Measurements from ENCODE around the gene ARVCF.
A peak's percentile ranks its signal among the peaks of the same experiment; 100 is the strongest.

Gene ARVCF

DNA sequence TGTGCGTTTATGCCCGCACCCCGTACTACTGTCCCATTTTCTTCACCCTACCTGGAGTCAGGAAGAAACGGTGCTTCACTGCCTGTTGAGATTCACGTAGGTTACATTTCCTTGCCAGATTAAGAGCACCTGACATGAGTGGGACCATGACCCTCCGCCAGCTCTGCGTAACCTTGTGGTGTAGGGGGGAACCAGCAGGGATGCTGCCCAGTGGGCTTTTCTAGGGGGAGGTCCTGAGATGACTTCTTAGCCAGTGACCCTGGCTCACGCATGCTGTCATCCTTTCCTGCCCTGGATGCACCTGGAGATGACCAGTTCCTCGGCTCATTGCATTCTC lies 967 bp upstream of the ARVCF start:
- DNase-seq (ENCODE audit: low spot score): no peak

DNA sequence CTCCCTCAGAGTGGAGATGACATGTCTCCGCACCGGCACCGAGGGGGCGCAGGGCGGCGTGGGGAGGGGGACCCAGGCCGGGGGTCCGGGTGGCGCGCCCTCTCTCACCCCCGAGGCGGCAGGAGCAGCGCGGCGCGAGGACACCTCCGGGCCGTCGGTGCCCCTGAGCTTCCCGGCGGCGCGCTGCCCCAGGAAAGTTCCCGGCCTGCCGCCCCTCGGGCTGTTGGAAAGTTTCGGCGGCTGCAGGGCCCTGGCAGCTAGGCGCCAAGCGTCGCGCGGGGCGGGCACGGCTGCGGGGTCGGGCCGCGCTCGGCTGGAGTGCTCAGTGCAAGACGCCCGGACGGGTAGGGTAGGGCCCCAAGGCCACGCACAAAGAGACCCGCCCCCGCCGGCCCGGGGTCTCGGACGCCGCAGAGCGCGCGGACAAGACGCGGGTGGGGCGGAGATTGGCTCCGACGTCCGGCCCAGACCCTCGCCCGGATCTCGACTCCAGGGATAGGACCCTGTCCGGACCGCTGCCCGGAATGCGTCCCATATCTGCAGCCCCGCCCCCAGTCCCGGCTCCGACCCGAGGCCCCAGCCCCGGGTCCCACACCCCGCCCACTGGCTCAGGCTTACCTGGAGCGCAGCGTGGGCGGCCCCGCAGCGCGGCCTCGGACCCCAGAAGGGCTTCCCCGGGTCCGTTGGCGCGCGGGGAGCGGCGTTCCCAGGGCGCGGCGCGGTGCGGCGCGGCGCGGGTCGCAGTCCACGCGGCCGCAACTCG lies 471 bp downstream of the ARVCF start:
- peak; percentile 36 for DNase-seq (ENCODE audit: low spot score)

DNA sequence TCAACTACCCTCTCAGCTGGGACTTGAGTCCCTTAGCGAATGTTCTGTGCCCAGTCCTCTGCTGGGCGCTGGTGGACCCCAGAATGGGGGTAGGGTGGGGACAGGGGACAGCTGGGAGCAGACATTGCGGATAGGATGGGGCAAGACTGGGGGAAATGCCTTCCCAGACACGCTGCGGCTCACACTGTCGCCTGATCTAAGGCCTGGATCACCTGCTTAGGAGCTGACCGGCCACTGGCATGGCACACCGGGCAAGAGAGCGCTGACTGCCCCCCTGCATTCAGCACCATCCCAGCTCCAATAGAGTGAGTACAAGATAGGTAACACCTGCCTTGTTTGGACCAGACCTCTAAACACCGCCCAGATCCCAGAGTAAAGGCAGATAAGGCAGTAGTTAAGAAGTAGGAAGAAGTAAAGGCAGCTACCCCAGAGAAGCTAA lies 1.4 kb downstream of the ARVCF start:
- DNase-seq (ENCODE audit: low spot score): no peak

DNA sequence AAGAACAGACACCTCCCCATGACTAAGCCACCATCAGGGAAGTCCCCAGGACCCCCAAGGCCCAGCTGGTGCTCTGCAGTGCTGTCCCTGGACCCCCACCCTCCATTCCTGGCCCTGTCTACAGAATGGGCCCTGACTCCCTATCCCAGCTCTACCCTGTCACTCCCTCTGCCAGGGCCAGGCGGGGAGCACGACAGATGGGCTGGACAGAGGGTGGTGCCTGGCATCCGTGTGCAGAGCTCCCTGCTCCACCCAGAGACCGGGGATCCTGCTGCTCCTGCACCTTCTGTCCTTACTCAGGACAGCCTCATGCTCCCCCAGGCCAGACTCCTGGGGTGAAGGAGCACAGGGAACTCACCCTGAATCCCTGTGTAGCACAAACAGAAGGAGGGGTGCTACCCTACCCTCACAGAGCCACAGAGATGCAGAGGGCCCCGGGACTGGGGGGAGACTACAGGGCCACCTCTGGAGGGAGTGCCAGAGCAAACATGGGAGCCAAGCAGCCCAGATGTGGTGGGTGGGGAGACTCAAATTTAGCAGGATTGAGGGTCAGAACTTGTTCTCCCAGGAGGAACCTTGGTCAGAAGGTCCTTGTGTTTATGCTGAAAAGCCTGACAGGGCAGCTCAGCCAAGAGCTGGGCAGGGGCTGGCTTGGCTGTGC lies 2.0 kb downstream of the ARVCF start:
- DNase-seq (ENCODE audit: low spot score): no peak

DNA sequence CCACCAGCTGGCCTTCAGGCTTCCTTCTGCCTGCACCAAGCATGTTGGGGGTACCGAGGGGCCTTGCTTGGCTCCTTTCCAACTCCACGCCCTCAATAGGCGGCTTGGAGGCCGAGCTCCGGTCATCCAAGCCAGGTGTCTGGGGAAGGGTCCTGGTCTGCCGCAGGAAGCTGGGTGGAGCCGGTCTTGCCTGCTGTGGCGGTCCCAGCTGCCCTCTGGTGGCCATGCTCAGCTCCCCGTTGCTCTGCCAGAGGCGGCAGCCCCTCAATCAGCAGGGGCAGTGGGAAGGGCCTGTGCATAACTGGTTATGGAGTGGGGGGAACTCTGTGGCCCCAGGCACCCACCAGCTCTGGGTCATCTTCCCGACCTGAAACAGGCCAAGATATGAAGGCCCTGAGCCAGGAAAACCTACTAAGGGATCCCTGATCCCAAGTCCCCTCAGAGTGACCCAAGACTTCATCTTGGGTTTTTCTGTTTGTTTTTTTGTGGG lies 3.2 kb downstream of the ARVCF start:
- no peak for DNase-seq (ENCODE audit: low spot score)

DNA sequence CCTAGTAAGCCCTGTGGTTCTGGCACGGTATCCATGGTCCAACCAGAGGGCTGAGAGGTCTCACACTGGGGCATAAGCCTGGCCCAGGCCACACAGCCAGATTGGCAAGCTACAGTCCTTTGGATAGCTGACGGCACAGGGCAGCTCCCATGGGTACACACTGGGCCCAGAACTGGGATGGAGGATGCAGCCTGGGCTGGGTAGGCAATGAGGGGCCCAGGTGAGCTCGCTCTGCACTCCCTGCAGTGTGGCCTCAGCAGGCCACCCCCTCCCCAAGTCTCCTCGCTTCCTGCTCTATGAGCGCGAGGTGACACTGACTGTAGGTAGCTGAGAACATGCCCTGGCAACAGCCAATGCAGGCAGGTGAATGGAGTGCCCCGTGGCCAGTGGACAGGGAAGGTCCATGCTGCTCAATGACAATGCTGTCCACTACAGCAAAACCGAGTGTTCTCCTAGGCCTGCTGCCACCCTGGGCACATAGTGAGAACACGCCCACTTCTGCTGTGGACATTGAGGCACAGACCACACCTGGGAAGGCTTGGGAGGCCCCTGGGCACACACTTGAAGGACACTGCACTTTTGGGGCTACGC lies 3.8 kb downstream of the ARVCF start:
- no peak for DNase-seq (ENCODE audit: low spot score)

DNA sequence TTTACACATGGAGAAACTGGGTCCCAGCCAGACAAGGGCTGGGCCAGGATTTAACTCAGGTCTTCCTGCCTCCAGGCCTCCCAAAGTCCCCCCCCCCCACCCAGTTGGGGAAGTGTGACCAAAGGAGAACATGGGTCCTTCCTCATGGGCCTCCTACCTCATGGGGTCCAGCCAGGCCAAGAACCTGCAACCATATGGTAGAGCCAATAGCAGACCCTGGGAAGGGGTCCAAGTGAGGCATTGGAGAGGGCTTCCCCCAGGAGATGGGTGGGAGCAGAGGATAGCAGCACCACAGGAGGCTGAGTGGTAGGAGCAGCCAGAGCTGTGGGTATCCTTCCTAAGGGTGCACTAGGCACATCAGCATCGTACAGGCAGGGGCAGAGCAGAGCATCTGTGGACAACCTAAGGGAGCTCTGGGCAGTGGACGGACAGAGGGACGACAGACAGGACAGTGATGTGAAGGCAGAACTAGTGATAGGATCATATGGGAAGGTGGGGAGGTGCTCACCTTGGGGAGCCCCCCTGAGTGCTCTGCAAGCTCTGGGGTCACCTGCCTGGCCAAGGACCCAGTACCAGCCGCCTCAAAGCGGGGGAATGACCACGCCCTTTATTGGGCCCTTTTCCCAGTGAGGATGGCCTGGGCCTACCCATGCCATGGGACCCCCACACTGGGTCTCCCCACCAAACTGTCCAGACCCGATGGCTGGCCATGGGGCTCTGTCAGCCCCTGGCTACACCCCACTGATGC lies 4.5 kb downstream of the ARVCF start:
- DNase-seq (ENCODE audit: low spot score): no peak

DNA sequence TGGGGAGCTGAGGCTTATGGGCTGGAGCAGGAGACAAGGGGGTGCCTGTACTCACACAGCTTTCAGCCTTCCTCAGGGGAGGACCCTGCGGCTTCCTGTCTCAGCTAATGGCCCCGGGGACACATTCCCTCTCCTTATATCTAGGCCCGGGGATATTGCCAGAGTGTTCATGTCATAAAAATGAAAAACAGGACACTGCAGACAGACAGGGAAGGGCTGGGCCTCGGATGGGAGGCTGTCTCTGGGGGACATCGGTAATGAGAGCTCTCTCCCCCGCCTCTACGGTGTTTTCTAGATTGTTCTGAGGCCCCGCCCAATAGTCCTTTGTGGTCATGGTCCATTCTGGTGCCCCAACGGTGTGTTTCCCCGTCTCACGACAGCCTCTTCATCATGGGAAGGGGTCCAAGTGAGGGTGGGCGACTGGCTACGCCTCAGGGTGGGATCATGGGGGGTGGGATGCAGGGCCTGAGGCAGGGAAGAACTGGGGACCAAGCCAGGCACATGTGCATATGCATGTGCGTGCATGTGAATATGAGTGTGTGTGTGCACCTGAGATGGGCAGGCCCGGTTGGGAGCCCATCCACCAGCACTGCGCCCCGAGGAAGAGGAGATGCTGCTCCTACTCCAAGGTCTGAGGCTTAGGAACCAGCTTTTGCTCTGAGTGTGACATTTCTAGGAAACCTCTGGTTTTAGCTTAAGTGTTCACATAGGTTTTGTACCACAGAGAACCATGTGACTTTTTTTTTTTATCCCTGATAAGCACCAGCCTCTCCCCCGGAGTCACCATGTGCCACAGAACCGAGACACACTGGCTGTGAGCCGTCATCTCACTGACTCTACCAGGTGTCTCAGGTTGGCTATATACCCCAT lies 5.3 kb downstream of the ARVCF start:
- DNase-seq (ENCODE audit: low spot score): no peak

DNA sequence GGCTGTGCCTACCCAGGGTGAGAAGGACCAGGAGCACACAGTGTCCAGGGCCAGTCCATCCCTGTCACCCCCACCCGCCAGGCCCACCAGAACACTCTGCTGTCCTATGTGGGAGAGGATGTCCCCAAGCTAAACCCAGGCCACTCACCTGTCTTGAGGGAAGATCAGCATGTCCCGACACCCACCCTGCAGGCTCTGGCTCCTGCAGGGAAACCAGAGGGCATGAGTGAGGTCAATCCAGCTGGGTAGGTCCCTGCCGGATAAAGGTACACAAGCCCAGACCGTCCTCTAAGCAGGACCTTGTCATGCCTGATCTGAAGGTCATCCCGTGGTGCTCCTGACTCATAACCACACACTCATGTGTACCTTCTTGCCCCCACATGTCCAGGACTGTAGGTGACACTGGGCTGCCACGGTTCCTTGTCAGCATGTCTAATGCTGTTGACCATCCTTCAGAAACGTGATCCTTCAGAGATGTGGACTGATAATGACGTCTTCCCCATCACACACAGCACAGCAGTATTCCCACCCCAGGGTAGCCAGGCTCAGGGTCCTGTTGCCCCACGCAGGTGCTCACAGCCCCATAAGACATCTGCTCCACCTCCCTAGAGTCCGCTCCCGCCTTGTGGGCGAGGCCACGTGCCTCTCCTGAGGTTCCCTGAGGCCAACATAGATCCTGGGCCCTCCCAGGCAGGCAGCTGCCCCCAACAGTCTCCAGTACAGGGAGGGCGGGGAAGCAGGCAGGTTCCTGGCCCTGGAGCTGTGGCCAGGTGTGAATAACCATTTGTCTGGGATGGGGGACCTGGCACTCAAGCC lies 6.1 kb downstream of the ARVCF start:
- no peak for DNase-seq (ENCODE audit: low spot score)

DNA sequence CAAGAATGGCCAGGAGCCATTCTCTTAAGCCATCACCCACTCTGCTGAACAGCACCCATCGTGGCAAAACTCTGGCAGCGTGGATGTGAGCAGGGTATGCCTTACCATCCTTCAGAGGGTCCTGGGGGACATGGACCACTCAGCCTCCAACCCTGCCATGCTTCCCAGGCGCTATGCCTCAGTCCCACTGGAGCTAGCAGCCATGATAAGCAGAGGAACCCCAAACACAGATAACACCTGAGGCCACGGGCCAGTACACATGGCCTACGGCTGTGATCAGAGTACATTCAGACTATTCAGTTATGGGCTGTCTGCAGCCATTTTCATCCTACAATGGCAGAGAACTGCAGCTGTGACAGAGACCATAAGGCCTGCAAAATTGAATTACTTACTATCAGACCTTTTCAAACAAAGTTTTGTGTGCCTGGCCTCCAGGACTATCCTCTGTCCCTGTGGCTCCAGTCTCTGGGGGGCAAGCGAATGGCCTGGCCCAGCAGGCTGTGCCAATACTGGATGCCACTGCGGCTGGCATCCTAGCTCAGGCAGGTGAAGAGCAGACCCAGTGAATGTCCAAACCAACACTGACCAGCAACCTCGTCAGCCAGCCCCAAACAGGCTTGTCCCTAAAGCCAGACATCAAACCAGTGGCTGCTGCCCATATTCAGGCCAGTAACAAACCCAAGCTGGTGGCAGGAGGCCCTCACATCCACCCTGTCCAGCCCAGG lies 6.9 kb downstream of the ARVCF start:
- DNase-seq (ENCODE audit: low spot score): no peak

DNA sequence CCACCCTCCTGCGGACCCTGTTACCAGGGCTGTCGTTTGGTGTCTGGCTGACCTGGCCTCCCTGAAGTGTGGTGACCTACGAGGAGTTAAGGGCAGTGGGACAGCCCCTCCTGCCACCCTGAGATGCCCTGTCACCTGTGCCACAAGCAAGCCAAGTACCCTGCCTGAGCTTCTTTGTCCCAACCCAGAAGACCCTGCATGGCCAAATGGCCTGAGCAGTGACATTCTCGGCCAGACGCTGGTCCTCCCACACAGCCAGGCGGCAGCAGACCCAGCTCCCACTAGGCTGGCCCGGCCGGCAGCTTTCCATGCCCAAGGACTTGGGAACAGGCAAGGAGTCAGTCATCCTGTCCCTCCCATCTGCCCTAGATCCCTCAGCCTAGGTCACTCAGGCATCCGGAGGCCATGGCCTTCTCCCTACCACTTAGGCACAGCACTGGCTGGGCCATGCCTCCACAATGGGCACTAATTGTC lies 7.6 kb downstream of the ARVCF start:
- DNase-seq (ENCODE audit: low spot score): no peak

DNA sequence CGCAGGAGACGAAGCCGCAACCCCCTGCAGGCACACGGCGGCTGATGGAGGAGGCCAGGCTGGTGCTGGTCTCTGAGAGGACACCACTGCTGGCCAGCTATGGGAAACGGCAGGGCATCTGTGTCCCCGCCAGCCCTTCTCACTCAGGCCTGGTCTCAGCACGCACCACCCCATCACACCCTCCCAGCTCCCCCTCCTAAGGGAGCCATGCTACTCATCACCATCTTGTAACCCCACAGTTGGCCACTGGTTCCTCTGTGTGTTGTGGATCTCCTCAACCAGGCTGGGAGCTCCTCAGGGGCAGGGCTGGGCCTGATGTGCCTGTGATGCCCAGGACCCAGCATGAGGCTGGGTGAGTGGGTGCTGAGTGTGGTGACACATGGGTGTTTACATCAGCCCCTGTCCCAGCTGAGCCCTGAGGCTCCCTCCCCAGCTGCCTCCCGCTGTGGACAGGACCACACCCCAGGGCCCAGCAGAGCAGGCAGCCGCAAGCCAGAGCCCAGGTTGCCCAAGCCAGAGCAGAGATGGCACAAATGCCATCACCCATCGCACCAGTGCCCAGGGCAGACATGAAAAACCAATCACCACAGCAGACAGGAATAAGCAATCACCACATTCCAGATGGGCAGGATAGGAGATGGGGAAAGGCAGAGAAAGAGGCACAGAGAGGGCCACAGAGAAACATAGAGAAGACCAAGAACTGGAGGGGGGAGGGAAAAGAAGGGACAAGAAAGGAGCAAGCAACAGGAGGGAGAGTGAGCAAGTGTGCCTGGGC lies 8.2 kb downstream of the ARVCF start:
- no peak for DNase-seq (ENCODE audit: low spot score)

DNA sequence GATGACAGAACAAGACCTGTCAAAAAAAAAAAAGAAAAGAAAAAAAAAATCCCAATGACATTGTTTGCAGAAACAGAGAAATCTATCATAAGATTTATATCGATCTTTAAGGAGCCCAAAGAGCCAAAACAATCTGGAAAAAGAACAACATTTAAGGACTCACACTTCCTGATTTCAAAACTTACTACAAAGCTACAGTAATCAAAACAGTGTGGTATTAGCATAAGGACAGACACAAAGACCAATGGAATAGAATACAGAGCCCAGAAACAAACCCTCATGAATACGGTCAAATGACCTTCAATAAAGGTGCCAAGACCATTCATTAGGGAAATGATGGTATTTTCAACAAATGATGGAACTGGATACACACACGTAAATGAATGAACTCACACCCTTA lies 12.2 kb downstream of the ARVCF start:
- no peak for DNase-seq (ENCODE audit: low spot score)

DNA sequence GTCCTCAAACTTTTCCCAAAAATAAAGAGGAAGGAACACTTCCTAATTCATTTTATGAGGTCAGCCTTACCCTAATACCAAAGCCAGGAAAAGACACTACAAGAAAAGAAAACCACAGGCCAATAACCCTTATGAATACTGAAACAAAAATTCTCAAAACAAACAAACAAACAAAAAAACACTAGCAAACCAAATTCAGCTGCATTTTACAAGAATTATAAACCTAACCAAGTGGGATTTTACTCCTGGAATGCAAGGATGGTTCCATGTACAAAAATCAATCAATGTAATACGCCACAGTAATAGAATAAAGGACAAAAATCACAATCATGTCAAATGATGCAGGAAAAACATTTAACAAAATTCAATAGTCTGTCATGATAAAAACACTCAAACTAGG lies 13.3 kb downstream of the ARVCF start:
- DNase-seq (ENCODE audit: low spot score): no peak

DNA sequence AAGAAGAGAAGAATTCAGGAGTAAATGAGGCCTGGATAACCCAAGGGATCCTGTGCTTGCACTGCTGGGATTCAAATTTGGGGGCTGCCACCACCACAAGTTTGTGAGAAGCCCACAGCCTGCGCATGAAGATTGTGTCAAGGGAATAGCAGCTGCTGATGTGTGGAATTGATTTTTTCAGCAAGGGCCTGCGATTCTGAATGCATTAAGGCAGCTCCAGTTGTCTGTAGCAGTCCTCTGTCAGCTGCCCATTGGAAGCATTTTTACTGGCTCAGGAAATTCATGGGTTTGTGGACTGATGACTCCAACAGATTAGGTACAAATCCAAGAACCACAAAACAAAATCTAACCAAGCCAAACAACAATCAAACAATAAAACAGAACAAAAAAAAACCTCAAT lies 14.0 kb downstream of the ARVCF start:
- no peak for DNase-seq (ENCODE audit: low spot score)

DNA sequence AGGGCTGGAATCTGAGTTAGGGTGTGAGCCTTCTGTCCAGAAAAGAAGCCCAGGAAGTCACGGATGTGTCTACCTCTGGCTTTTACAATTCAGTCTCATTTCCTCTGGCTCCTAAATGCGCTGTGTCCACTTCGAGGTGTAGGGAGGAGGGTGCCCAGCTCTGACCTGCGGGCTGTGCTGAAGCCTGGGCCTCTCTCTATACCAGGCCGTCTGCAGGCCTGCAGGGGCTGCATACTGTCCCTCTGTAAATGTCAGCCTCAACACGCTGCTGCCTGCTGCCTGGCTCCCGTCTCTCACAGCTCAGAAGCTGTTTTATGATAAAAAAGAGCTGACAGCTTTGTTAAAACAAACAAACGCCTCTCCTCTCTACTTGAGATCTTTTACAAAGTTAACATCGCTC lies 14.5 kb downstream of the ARVCF start:
- no peak for DNase-seq (ENCODE audit: low spot score)

DNA sequence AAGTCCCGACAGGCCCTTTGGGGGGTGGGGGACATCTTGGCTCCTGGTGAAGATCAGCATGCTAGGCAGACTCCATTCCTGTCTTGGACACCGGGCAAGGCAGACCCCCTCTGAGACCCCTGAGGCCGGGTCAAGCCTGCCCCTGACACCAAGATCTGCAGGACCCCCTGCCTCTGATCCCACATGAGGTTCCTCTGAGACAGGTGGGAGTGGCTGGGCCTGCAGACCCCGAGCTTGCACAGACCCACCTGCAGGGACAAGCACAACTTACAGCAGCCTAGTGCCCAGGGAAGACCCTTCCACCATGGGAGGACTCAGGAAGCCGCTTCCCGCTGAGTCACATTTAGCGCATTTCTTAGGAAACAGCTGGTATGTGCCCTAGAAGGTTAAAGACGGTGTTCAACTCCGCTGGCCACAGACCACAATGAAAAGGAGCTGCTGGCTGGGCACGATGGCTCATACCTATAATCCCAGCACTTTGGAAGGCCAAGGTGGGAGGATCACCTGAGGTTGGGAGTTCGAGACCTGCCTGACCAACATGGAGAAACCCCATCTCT lies 15.5 kb downstream of the ARVCF start:
- DNase-seq (ENCODE audit: low spot score): no peak

DNA sequence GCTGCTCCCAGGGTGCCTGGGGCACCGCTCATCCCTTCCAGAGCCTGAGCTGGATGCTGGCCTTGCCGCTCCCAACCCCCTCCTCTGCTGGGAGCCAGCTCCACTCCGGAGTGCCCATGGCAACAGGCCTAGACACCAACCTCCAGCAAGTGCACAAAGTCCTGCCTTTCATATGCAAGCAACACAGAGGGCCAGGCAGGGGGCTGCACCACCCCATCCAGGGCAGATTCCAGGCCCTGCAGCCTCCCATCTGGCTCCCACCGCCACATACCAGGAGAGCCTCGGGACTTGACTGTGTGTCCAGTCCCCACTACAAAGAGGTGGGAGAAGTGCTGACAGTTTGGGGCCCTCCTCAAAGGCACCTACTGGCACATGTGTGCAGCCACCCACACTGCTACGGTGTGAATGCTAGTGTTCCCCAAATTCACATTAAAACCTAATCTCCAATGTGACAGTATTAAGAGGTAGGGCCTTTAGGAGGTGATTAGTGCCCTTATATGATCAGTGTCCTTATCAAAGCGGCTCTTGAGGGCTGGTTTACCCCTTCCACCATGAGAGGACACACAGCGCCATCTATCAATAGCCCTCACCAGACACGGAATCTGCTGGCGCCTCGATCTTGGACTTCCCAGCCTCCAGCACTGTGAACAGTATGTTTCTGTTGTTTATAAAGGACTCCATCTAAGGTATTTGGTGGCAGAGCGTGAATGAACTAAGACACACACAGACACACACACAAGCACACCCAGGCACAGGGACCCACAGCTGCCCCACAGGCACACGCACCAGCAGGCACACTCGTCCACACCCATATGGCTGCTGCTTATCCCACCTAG lies 16.2 kb downstream of the ARVCF start:
- no peak for DNase-seq (ENCODE audit: low spot score)

Data from SW480 (cell line).